GM19397 (cell line): ENCODE results near the gene PNO1.
"Not testable (repeated sequence)": the region's sequence is repeated elsewhere in the genome, so short reads cannot be mapped to it uniquely, and the experiment has no call there.

Experiments used
- ATAC-seq: cut with Tn5 transposase; IDR thresholded peaks from one replicate; pipeline ENCODE4 v1.9.1; 2021; ENCODE audit warnings: mild to moderate bottlenecking, moderate library complexity; ENCODE audit not compliant: unreplicated experiment

Gene PNO1

GRCh38 chr2:68157402-68158133 is at the start of gene PNO1:
PNO1 (plus strand) TSS chr2:68157888; CDS start chr2:68157935, 47 bp downstream.
- ATAC-seq: peak; percentile 92

- ATAC-seq: no peak
These were observed 49.6 kb upstream of the PNO1 start for GRCh38 chr2:68108120-68108519.

GRCh38 chr2:68110102-68110501 is 47.6 kb upstream of the PNO1 start:
- ATAC-seq: no peak

- ATAC-seq: no peak
These were observed 41.7 kb upstream of the PNO1 start for GRCh38 chr2:68115965-68116364.

- ATAC-seq: not testable (repeated sequence)
These were observed 39.8 kb upstream of the PNO1 start for GRCh38 chr2:68117922-68118321.

GRCh38 chr2:68118816-68119215 is 38.9 kb upstream of the PNO1 start:
- no peak for ATAC-seq

- no peak for ATAC-seq
These were observed 38.2 kb upstream of the PNO1 start for GRCh38 chr2:68119504-68119903.

- ATAC-seq: no peak
These were observed 35.6 kb upstream of the PNO1 start for GRCh38 chr2:68121873-68122679.

GRCh38 chr2:68122680-68122964 is 35.1 kb upstream of the PNO1 start:
- no peak for ATAC-seq

GRCh38 chr2:68124321-68124720 is 33.4 kb upstream of the PNO1 start:
- ATAC-seq: no peak

- no peak for ATAC-seq
These were observed 31.9 kb upstream of the PNO1 start for GRCh38 chr2:68125821-68126220.

- no peak for ATAC-seq
These were observed 31.1 kb upstream of the PNO1 start for GRCh38 chr2:68126561-68126960.

GRCh38 chr2:68127358-68128242 is 30.1 kb upstream of the PNO1 start:
- peak; percentile 79 for ATAC-seq

GRCh38 chr2:68134120-68134519 is 23.6 kb upstream of the PNO1 start:
- ATAC-seq: no peak

- no peak for ATAC-seq
These were observed 23.1 kb upstream of the PNO1 start for GRCh38 chr2:68134554-68134953.

- no peak for ATAC-seq
These were observed 22.0 kb upstream of the PNO1 start for GRCh38 chr2:68135448-68136320.

GRCh38 chr2:68141875-68142274 is 15.8 kb upstream of the PNO1 start:
- no peak for ATAC-seq

GRCh38 chr2:68151037-68151436 is 6.7 kb upstream of the PNO1 start:
- ATAC-seq: no peak

GRCh38 chr2:68152681-68153347 is 4.9 kb upstream of the PNO1 start:
- ATAC-seq: no peak

- ATAC-seq: no peak
These were observed 2.1 kb upstream of the PNO1 start for GRCh38 chr2:68155618-68156017.
